K562 (cell line): Measurements from ENCODE around the gene ZNF80. TPM values are rescaled to one million over a fixed set of nuclear protein-coding genes. Genes with fewer than 3 reads are reported as not detected.

Source experiments
- FOXK2 ChIP-seq, 2 experiments: fragments of 450-650 bp; IDR thresholded peaks in 1 of 2; conservative IDR thresholded peaks in 1 of 2; 2 replicates each; pipeline ENCODE4 v1.6.1; 2016; ENCODE audit warnings: low read depth in 2 of 2, mild to moderate bottlenecking in 1 of 2
- JUND ChIP-seq, 2 experiments: IDR thresholded peaks; 2 replicates in 1 of 2; 3 replicates in 1 of 2; pipeline ENCODE4 v1.6.1; 2011; ENCODE audit warnings: borderline replicate concordance in 2 of 2, low read depth in 2 of 2, low read length in 2 of 2, improper control_type of control experiment in 1 of 2, missing biosample characterization in 1 of 2, missing genetic modification characterization in 1 of 2, missing genetic modification reagents in 1 of 2
- KLF10 ChIP-seq: fragments of 250-450 bp; sonication (Bioruptor Pico); IDR thresholded peaks from 2 replicates; pipeline ENCODE4 v1.6.1; 2021; ENCODE audit warnings: matching md5 sums
- ZNF695 ChIP-seq: fragments of 450-650 bp; formaldehyde crosslinking; IDR thresholded peaks from 2 replicates; pipeline ENCODE4 v1.4.0; 2020; ENCODE audit warnings: mild to moderate bottlenecking, moderate library complexity
- polyA plus RNA-seq, 8 experiments: library from polyadenylated mRNA; depleted of rRNA in 4 of 8; stranded (reverse) in 5 of 8; unstranded in 3 of 8; fragments of >200 nt; fragmentation: Nextera tagmentation in 2 of 8; fragmentation: Illumina TruSeq in 1 of 8; extraction: Ambion mirVana in 2 of 8; extraction: Trizol in 1 of 8; gene quantifications; 2 replicates each; pipeline versions ENCODE4 v1.2.1 to v1.2.3, GENCODE V29; 2011 to 2014; ENCODE audit warnings: inconsistent platforms in 1 of 8, missing spikeins in 1 of 8
- total RNA-seq, 7 experiments: library from RNA; depleted of rRNA in 6 of 7; stranded (reverse); fragments of >200 nt in 6 of 7; fragmentation: Illumina TruSeq in 2 of 7; extraction: Trizol in 2 of 7; gene quantifications; 2 replicates each; pipeline versions ENCODE4 v1.2.1 to v1.2.3, GENCODE V29; 2011 to 2021; ENCODE audit warnings: low replicate concordance in 1 of 7
- TF ChIP-seq, protein P1 (sequence below), 2 experiments: fragments of 450-650 bp in 1 of 2; sonication (generic) in 1 of 2; formaldehyde crosslinking in 1 of 2; IDR thresholded peaks; 2 replicates each; pipeline versions ENCODE4 v1.7.1 to v1.9.0; 2016 to 2022; ENCODE audit warnings: inconsistent platforms in 1 of 2, mild to moderate bottlenecking in 1 of 2, missing genetic modification reagents in 1 of 2
- TF ChIP-seq, protein P2 (sequence below): sonication (generic); formaldehyde crosslinking; IDR thresholded peaks from 2 replicates; pipeline ENCODE4 v1.4.0; 2020; ENCODE audit warnings: mild to moderate bottlenecking, missing genetic modification reagents
- TF ChIP-seq, protein P3 (sequence below): fragments of 250-450 bp; sonication (Bioruptor Pico); IDR thresholded peaks from 2 replicates; pipeline ENCODE4 v1.4.0; 2020
- TF ChIP-seq, protein P4 (sequence below): fragments of 450-650 bp; formaldehyde crosslinking; IDR thresholded peaks from 2 replicates; pipeline ENCODE4 v1.4.0; 2020; ENCODE audit warnings: mild to moderate bottlenecking, moderate library complexity
- TF ChIP-seq, protein P5 (sequence below): sonication (generic); formaldehyde crosslinking; IDR thresholded peaks from 2 replicates; pipeline ENCODE4 v1.8.0; 2022; ENCODE audit warnings: missing genetic modification reagents, mild to moderate bottlenecking, borderline replicate concordance

ZNF80 gene
- total and polyA plus RNA-seq, 9 of the 15 experiments (the other 6 are each of a cell fraction or from before 2014, with no cell fraction given): 0.01 to 0.07 (median 0.04) TPM; not detected in 3

DNA sequence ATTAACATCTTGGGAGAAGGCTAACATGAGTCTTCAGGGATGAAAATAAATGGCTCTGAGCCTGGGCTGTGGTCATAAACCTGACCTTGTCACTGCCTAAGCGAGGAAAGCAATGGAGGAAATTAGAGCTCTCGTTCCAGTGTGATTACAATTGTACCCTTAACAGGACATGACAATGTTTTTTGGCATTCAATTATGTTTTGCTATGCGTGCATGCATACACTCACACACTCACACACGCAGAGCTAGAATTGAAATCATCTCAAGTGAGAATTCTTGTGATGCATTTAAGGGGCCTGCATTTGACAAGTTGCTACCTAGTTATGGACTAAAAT is 24.1 kb downstream of the ZNF80 start (continued):
- TF ChIP-seq, protein P1, sequence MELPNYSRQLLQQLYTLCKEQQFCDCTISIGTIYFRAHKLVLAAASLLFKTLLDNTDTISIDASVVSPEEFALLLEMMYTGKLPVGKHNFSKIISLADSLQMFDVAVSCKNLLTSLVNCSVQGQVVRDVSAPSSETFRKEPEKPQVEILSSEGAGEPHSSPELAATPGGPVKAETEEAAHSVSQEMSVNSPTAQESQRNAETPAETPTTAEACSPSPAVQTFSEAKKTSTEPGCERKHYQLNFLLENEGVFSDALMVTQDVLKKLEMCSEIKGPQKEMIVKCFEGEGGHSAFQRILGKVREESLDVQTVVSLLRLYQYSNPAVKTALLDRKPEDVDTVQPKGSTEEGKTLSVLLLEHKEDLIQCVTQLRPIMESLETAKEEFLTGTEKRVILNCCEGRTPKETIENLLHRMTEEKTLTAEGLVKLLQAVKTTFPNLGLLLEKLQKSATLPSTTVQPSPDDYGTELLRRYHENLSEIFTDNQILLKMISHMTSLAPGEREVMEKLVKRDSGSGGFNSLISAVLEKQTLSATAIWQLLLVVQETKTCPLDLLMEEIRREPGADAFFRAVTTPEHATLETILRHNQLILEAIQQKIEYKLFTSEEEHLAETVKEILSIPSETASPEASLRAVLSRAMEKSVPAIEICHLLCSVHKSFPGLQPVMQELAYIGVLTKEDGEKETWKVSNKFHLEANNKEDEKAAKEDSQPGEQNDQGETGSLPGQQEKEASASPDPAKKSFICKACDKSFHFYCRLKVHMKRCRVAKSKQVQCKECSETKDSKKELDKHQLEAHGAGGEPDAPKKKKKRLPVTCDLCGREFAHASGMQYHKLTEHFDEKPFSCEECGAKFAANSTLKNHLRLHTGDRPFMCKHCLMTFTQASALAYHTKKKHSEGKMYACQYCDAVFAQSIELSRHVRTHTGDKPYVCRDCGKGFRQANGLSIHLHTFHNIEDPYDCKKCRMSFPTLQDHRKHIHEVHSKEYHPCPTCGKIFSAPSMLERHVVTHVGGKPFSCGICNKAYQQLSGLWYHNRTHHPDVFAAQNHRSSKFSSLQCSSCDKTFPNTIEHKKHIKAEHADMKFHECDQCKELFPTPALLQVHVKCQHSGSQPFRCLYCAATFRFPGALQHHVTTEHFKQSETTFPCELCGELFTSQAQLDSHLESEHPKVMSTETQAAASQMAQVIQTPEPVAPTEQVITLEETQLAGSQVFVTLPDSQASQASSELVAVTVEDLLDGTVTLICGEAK (IDR thresholded peaks at IDR 0.05): no peak
- TF ChIP-seq, protein P1 (CRISPR knock-in tag; IDR thresholded peaks at IDR 0.05): no peak
- TF ChIP-seq, protein P2, sequence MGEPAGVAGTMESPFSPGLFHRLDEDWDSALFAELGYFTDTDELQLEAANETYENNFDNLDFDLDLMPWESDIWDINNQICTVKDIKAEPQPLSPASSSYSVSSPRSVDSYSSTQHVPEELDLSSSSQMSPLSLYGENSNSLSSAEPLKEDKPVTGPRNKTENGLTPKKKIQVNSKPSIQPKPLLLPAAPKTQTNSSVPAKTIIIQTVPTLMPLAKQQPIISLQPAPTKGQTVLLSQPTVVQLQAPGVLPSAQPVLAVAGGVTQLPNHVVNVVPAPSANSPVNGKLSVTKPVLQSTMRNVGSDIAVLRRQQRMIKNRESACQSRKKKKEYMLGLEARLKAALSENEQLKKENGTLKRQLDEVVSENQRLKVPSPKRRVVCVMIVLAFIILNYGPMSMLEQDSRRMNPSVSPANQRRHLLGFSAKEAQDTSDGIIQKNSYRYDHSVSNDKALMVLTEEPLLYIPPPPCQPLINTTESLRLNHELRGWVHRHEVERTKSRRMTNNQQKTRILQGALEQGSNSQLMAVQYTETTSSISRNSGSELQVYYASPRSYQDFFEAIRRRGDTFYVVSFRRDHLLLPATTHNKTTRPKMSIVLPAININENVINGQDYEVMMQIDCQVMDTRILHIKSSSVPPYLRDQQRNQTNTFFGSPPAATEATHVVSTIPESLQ (CRISPR knock-in tag): no peak
- TF ChIP-seq ZNF695: no peak
- TF ChIP-seq, protein P3, sequence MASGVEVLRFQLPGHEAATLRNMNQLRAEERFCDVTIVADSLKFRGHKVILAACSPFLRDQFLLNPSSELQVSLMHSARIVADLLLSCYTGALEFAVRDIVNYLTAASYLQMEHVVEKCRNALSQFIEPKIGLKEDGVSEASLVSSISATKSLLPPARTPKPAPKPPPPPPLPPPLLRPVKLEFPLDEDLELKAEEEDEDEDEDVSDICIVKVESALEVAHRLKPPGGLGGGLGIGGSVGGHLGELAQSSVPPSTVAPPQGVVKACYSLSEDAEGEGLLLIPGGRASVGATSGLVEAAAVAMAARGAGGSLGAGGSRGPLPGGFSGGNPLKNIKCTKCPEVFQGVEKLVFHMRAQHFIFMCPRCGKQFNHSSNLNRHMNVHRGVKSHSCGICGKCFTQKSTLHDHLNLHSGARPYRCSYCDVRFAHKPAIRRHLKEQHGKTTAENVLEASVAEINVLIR (CRISPR knock-in tag): no peak
- TF ChIP-seq, protein P4, sequence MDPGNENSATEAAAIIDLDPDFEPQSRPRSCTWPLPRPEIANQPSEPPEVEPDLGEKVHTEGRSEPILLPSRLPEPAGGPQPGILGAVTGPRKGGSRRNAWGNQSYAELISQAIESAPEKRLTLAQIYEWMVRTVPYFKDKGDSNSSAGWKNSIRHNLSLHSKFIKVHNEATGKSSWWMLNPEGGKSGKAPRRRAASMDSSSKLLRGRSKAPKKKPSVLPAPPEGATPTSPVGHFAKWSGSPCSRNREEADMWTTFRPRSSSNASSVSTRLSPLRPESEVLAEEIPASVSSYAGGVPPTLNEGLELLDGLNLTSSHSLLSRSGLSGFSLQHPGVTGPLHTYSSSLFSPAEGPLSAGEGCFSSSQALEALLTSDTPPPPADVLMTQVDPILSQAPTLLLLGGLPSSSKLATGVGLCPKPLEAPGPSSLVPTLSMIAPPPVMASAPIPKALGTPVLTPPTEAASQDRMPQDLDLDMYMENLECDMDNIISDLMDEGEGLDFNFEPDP (CRISPR knock-in tag): no peak
- TF ChIP-seq JUND (IDR thresholded peaks at IDR 0.05; ENCODE audit: borderline replicate concordance, low read depth, low read length): no peak
- TF ChIP-seq JUND (tag; IDR thresholded peaks at IDR 0.05; ENCODE audit: borderline replicate concordance, low read depth, low read length): no peak
- TF ChIP-seq, protein P5, sequence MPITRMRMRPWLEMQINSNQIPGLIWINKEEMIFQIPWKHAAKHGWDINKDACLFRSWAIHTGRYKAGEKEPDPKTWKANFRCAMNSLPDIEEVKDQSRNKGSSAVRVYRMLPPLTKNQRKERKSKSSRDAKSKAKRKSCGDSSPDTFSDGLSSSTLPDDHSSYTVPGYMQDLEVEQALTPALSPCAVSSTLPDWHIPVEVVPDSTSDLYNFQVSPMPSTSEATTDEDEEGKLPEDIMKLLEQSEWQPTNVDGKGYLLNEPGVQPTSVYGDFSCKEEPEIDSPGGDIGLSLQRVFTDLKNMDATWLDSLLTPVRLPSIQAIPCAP: no peak
- TF ChIP-seq FOXK2 (conservative IDR thresholded peaks at IDR 0.05 in 1 of 2, IDR thresholded peaks at IDR 0.05 in 1 of 2; ENCODE audit: low read depth in 2 of 2): no peak
- TF ChIP-seq KLF10 (CRISPR knock-in tag): no peak
